ENCODE measurements around the gene RNF186.
"Not testable (repeated sequence)": the region's sequence is repeated elsewhere in the genome, so short reads cannot be mapped to it uniquely, and the experiment has no call there.

GRCh38 chr1:19816737-19817086, 1.6 kb upstream of the RNF186 start:
- not testable (repeated sequence) for TF ChIP-seq CTCF (conservative IDR thresholded peaks at IDR 0.05; ENCODE audit: low read length); EZH2phosphoT487 (IDR thresholded peaks at IDR 0.05; ENCODE audit: borderline replicate concordance)
